Parathyroid adenoma (tissue), 2 donors: ENCODE results near the gene ZNF845.

Experiments
- H2AFZ ChIP-seq: fragments of 300-600 bp; sonication (generic); one replicate; pipeline ENCODE4 v1.7.0; 2017; ENCODE audit warnings: antibody characterized with exemption, mild to moderate bottlenecking
- H3K27ac ChIP-seq: fragments of 300-600 bp; sonication (generic); one replicate; pipeline ENCODE4 v1.7.0; 2017
- H3K27me3 ChIP-seq: fragments of 300-600 bp; sonication (generic); one replicate; pipeline ENCODE4 v1.7.0; 2017; ENCODE audit warnings: low read length; ENCODE audit not compliant: control insufficient read depth, insufficient read depth
- H3K36me3 ChIP-seq: fragments of 300-600 bp; sonication (generic); one replicate; pipeline ENCODE4 v1.7.0; 2017; ENCODE audit warnings: low read length; ENCODE audit not compliant: control insufficient read depth, insufficient read depth
- H3K4me1 ChIP-seq: fragments of 300-600 bp; sonication (generic); one replicate; pipeline ENCODE4 v1.7.0; 2017; ENCODE audit warnings: control low read depth
- H3K4me2 ChIP-seq: fragments of 300-600 bp; sonication (generic); one replicate; pipeline ENCODE4 v1.7.0; 2017; ENCODE audit warnings: low read length
- H3K4me3 ChIP-seq: fragments of 300-600 bp; sonication (generic); one replicate; pipeline ENCODE4 v1.7.0; 2017; ENCODE audit warnings: low read depth, low read length
- H3K79me2 ChIP-seq: fragments of 300-600 bp; sonication (generic); one replicate; pipeline ENCODE4 v1.7.0; 2017; ENCODE audit warnings: control low read depth
- H3K9ac ChIP-seq: fragments of 300-600 bp; sonication (generic); one replicate; pipeline ENCODE4 v1.7.0; 2017; ENCODE audit warnings: mild to moderate bottlenecking
- H3K9me3 ChIP-seq: fragments of 300-600 bp; sonication (generic); one replicate; pipeline ENCODE4 v1.7.0; 2017; ENCODE audit warnings: low read length; ENCODE audit not compliant: control insufficient read depth
- TF ChIP-seq, protein P1 (sequence below): fragments of 300-600 bp; sonication (generic); IDR thresholded peaks from one replicate; pipeline ENCODE4 v1.7.0; 2017; ENCODE audit warnings: antibody characterized with exemption, mild to moderate bottlenecking
- donor health status: primary hyperparathyroidism.

ZNF845 gene

GRCh38 chr19:53365134-53365898 lies 31.8 kb downstream of the ZNF845 start, which contains the start of gene ZNF525:
ZNF525 (plus strand) TSS chr19:53365705; CDS start chr19:53372282, 6,577 bp downstream.
- TF ChIP-seq, protein P1, sequence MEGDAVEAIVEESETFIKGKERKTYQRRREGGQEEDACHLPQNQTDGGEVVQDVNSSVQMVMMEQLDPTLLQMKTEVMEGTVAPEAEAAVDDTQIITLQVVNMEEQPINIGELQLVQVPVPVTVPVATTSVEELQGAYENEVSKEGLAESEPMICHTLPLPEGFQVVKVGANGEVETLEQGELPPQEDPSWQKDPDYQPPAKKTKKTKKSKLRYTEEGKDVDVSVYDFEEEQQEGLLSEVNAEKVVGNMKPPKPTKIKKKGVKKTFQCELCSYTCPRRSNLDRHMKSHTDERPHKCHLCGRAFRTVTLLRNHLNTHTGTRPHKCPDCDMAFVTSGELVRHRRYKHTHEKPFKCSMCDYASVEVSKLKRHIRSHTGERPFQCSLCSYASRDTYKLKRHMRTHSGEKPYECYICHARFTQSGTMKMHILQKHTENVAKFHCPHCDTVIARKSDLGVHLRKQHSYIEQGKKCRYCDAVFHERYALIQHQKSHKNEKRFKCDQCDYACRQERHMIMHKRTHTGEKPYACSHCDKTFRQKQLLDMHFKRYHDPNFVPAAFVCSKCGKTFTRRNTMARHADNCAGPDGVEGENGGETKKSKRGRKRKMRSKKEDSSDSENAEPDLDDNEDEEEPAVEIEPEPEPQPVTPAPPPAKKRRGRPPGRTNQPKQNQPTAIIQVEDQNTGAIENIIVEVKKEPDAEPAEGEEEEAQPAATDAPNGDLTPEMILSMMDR = peak; percentile 52
- Histone ChIP-seq H2AFZ (peak within 1 kb of the TSS; percentile 91), H3K27ac (peak within 1 kb of the TSS; percentile 84), H3K36me3 (no peaks in the 10 kb centered on the region), H3K9me3 (no peaks in the 10 kb centered on the region), H3K9ac (no peak within 1 kb of the TSS), H3K4me3 (peak within 1 kb of the TSS; percentile 97), H3K4me1 (peaks cover 4% of the 10 kb centered on the region), H3K79me2 (peaks cover 9% of the 10 kb centered on the region), H3K27me3 (no peaks in the 10 kb centered on the region), H3K4me2 (peak within 1 kb of the TSS; percentile 78)

DNA sequence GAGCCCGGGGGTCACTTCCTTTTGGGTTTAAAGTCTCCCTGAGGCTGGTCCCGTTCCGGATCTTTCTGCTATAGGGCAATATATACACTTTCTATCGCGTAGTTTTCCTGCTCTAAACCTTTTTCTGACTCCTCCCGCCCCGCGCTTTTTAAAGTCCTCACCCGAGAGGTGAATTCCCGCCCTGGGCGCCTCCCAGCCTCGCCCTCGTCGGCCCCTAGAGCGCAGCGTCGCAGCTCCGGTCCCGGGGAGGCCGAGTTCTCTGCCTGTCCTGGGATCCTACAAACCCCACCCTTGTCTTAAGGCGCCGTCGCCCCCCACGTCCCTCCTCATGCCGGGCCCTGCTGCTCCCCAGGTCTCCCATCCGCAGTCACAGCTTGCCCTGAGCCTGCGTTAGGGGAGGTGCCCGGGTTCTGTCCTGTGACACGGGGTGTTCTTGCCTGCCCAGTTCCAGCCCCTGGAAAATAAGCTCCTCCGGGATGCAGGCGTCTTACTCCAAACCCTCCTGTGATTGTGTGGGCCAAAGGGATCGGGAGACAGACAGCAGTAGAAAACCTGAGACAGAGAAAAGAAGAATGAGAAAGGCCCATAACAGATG lies 32.4 kb downstream of the ZNF845 start:
- Histone ChIP-seq H3K4me1 (peaks cover 4% of the 10 kb centered on the region), H3K27ac (peak overlapping the region; percentile 84), H3K4me3 (peak overlapping the region; percentile 97), H3K36me3 (no peaks in the 10 kb centered on the region), H3K9ac (no peak overlapping the region), H2AFZ (peak overlapping the region; percentile 91), H3K79me2 (peaks cover 9% of the 10 kb centered on the region), H3K4me2 (peak overlapping the region; percentile 78), H3K27me3 (no peaks in the 10 kb centered on the region), H3K9me3 (no peaks in the 10 kb centered on the region)
- TF ChIP-seq, protein P1 = no peak

- peak overlapping the region; percentile 88 for H3K27ac ChIP-seq
- peak overlapping the region; percentile 11 for H3K4me3 ChIP-seq
- no peaks in the 10 kb centered on the region for H3K36me3 ChIP-seq
- H3K9me3 ChIP-seq = no peaks in the 10 kb centered on the region
- peak overlapping the region; percentile 54 for H2AFZ ChIP-seq
- peaks cover 14% of the 10 kb centered on the region for H3K4me1 ChIP-seq
- H3K27me3 ChIP-seq = no peaks in the 10 kb centered on the region
- no peak overlapping the region for H3K9ac ChIP-seq
- peaks cover 9% of the 10 kb centered on the region for H3K79me2 ChIP-seq
- peak overlapping the region; percentile 34 for H3K4me2 ChIP-seq
- TF ChIP-seq, protein P1 = no peak
These were observed 38.6 kb downstream of the ZNF845 start for GRCh38 chr19:53372196-53372595.

- Histone ChIP-seq H3K9ac (no peak overlapping the region), H3K9me3 (no peaks in the 10 kb centered on the region), H3K27ac (peak overlapping the region; percentile 25), H3K79me2 (peaks cover 4% of the 10 kb centered on the region), H2AFZ (no peak overlapping the region), H3K36me3 (no peaks in the 10 kb centered on the region), H3K27me3 (no peaks in the 10 kb centered on the region), H3K4me3 (no peak overlapping the region), H3K4me2 (no peak overlapping the region), H3K4me1 (peaks cover 10% of the 10 kb centered on the region)
- TF ChIP-seq, protein P1 = no peak
These were observed 40.7 kb downstream of the ZNF845 start for GRCh38 chr19:53374288-53374687.
